Stimulated activated CD4-positive, alpha-beta T cell treated with anti-CD3 and anti-CD28 coated beads, Interleukin-12 subunit alpha, Interleukin-12 subunit beta, amount 100 ng/mL, for 48 hours (primary cell): ENCODE results near the gene SHROOM3.
"Not testable (repeated sequence)": the region's sequence is repeated elsewhere in the genome, so short reads cannot be mapped to it uniquely, and the experiment has no call there.

Experiments used
- DNase-seq, 3 donors: peaks; one replicate each; pipeline ENCODE4 v3.0.0-alpha.2; 2020; ENCODE audit warnings: low read depth in 2 of 3, low spot score in 1 of 3

Gene SHROOM3

GRCh38 chr4:76443376-76443775 is 8.3 kb downstream of the SHROOM3 start:
- DNase-seq: no peak

- DNase-seq: no peak
Measured at GRCh38 chr4:76445911-76446310, 10.9 kb downstream of the SHROOM3 start.

- DNase-seq: no peak
Measured at GRCh38 chr4:76447393-76447851, 12.4 kb downstream of the SHROOM3 start.

GRCh38 chr4:76448211-76448610 is 13.2 kb downstream of the SHROOM3 start:
- DNase-seq: no peak

- no peak for DNase-seq
Measured at GRCh38 chr4:76449362-76449767, 14.3 kb downstream of the SHROOM3 start.

- DNase-seq: no peak
Measured at GRCh38 chr4:76449833-76450232, 14.8 kb downstream of the SHROOM3 start.

GRCh38 chr4:76453232-76453631 is 18.2 kb downstream of the SHROOM3 start:
- DNase-seq: no peak

GRCh38 chr4:76454073-76454472 is 19.0 kb downstream of the SHROOM3 start:
- DNase-seq: not testable (repeated sequence)

GRCh38 chr4:76457885-76458284 is 22.9 kb downstream of the SHROOM3 start:
- DNase-seq: no peak

- DNase-seq: no peak
Measured at GRCh38 chr4:76458297-76458696, 23.3 kb downstream of the SHROOM3 start.

GRCh38 chr4:76458825-76459224 is 23.8 kb downstream of the SHROOM3 start:
- DNase-seq: no peak

- DNase-seq: no peak
Measured at GRCh38 chr4:76459291-76459723, 24.3 kb downstream of the SHROOM3 start.

- DNase-seq: no peak
Measured at GRCh38 chr4:76463568-76463967, 28.5 kb downstream of the SHROOM3 start.

- no peak for DNase-seq
Measured at GRCh38 chr4:76470064-76470463, 35.0 kb downstream of the SHROOM3 start.

GRCh38 chr4:76470532-76470931 is 35.5 kb downstream of the SHROOM3 start:
- no peak for DNase-seq

- DNase-seq: no peak
Measured at GRCh38 chr4:76476571-76476970, 41.5 kb downstream of the SHROOM3 start.

GRCh38 chr4:76484654-76485053 is 49.6 kb downstream of the SHROOM3 start:
- no peak for DNase-seq

GRCh38 chr4:76485450-76485849 is 50.4 kb downstream of the SHROOM3 start:
- DNase-seq: no peak

- DNase-seq: no peak
Measured at GRCh38 chr4:76486588-76487276, 51.7 kb downstream of the SHROOM3 start.

- DNase-seq: no peak
Measured at GRCh38 chr4:76487621-76488020, 52.6 kb downstream of the SHROOM3 start.

- DNase-seq: no peak
Measured at GRCh38 chr4:76488455-76488854, 53.4 kb downstream of the SHROOM3 start.

GRCh38 chr4:76488888-76489685 is 54.1 kb downstream of the SHROOM3 start:
- DNase-seq: no peak
